Measurements from ENCODE around the gene RNPEP. TPM values are rescaled to one million over a fixed set of nuclear protein-coding genes. Genes with fewer than 3 reads are reported as not detected.

Gene RNPEP
- total RNA-seq, 1 experiment from 2014 or later: 57.4 TPM

DNA sequence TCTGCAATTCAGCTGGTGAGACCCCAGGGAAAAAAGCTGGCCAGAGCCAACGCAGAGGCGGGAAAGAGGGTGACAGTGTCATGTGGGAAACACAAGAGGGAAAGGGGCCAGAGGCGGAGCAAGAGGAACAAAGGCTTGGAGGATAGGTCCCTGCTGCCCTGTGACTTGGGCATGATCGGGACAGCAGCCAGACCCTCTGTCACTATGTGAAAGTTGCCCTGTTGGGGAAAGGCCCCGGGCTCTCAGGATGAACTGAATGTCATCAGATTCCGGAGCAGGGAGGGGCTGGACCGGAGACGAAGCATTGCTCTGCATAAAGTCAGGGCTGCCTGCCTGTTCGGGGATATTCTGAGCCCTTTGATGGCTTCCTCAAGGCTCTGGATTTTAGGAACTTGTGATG is 22.3 kb downstream of the RNPEP start (continued):
- TF ChIP-seq, protein P1, sequence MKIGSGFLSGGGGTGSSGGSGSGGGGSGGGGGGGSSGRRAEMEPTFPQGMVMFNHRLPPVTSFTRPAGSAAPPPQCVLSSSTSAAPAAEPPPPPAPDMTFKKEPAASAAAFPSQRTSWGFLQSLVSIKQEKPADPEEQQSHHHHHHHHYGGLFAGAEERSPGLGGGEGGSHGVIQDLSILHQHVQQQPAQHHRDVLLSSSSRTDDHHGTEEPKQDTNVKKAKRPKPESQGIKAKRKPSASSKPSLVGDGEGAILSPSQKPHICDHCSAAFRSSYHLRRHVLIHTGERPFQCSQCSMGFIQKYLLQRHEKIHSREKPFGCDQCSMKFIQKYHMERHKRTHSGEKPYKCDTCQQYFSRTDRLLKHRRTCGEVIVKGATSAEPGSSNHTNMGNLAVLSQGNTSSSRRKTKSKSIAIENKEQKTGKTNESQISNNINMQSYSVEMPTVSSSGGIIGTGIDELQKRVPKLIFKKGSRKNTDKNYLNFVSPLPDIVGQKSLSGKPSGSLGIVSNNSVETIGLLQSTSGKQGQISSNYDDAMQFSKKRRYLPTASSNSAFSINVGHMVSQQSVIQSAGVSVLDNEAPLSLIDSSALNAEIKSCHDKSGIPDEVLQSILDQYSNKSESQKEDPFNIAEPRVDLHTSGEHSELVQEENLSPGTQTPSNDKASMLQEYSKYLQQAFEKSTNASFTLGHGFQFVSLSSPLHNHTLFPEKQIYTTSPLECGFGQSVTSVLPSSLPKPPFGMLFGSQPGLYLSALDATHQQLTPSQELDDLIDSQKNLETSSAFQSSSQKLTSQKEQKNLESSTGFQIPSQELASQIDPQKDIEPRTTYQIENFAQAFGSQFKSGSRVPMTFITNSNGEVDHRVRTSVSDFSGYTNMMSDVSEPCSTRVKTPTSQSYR (CRISPR knock-in tag; IDR thresholded peaks at IDR 0.05): no peak
- no peak for TF ChIP-seq NR1H2 (CRISPR knock-in tag; IDR thresholded peaks at IDR 0.05)
- no peak for TF ChIP-seq ETV6 (CRISPR knock-in tag; IDR thresholded peaks at IDR 0.05)
- TF ChIP-seq SP1 (CRISPR knock-in tag; conservative IDR thresholded peaks at IDR 0.05): no peak
- TF ChIP-seq NR3C1 (CRISPR knock-in tag; conservative IDR thresholded peaks at IDR 0.05; ENCODE audit: low read depth): no peak

DNA sequence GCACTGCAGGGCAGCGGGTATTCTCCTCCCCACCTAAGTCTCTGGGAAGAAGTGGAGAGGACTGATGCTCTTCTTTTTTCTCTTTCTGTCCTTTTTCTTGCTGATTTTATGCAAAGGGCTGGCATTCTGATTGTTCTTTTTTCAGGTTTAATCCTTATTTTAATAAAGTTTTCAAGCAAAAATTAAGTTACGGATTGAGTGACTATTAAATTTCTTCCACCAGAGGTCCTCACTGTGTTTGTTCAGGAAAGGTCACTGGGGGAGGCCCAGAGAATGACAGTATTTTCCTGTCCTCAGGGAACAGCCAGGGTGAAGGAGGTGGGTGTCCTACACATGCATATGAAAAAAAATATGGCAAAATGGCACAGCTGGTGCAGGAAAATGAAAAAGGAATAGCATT is 23.5 kb downstream of the RNPEP start:
- Mint-ChIP-seq H3K9me3 (no peaks in the 10 kb centered on the region), H3K4me3 (no peak overlapping the region), H3K27ac (0 out of 2 replicates have a peak overlapping the region, but pooled peaks have one; percentile 43), H3K36me3 (peaks cover 42% of the 10 kb centered on the region), H3K27me3 (ENCODE audit: low read depth) (no peaks in the 10 kb centered on the region), H3K4me1 (peaks cover 44% of the 10 kb centered on the region)
- POLR2A ChIA-PET: no interaction called here
- ATAC-seq: no peak
- no peak for DNase-seq (ENCODE audit: low spot score)
- CTCF ChIA-PET: interaction anchor here (0.6 to 9.3 kb wide), 14 partner anchors 9 to 475 kb away, joined by 3 to 149 read pairs (median 4); partner anchors contain the start of genes GPR37L1 and RNPEP
- TF ChIP-seq, protein P2, sequence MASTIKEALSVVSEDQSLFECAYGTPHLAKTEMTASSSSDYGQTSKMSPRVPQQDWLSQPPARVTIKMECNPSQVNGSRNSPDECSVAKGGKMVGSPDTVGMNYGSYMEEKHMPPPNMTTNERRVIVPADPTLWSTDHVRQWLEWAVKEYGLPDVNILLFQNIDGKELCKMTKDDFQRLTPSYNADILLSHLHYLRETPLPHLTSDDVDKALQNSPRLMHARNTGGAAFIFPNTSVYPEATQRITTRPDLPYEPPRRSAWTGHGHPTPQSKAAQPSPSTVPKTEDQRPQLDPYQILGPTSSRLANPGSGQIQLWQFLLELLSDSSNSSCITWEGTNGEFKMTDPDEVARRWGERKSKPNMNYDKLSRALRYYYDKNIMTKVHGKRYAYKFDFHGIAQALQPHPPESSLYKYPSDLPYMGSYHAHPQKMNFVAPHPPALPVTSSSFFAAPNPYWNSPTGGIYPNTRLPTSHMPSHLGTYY (CRISPR knock-in tag; IDR thresholded peaks at IDR 0.05): no peak
- TF ChIP-seq ZNF671 (CRISPR knock-in tag; IDR thresholded peaks at IDR 0.05) (no peak), OVOL2 (CRISPR knock-in tag; IDR thresholded peaks at IDR 0.05; ENCODE audit: borderline replicate concordance) (no peak), GABPB1 (CRISPR knock-in tag; IDR thresholded peaks at IDR 0.05) (no peak)
- TF ChIP-seq, protein P3, sequence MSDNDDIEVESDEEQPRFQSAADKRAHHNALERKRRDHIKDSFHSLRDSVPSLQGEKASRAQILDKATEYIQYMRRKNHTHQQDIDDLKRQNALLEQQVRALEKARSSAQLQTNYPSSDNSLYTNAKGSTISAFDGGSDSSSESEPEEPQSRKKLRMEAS (CRISPR knock-in tag; IDR thresholded peaks at IDR 0.05): no peak
- TF ChIP-seq, protein P4, sequence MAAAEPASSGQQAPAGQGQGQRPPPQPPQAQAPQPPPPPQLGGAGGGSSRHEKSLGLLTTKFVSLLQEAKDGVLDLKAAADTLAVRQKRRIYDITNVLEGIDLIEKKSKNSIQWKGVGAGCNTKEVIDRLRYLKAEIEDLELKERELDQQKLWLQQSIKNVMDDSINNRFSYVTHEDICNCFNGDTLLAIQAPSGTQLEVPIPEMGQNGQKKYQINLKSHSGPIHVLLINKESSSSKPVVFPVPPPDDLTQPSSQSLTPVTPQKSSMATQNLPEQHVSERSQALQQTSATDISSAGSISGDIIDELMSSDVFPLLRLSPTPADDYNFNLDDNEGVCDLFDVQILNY (CRISPR knock-in tag; IDR thresholded peaks at IDR 0.05): no peak

DNA sequence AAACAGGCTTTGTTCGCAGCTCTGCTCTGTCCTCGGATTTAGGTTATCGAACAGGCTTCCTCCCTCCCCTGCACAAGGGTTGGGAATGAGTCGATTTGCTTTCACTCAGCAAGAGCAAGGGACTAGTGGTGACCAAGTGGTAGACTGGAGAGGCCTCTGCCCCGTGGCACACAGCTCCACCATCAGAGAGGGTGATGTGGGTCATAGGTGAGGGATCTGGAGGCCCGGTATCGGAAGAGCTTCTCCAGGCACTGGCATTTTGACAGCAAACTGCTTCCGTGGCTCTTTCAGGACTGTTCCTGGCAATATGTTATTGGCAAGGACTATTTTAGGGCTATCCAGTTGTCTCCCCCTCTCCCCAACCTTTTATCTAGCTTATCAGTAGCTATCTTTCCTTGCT is 24.9 kb downstream of the RNPEP start:
- Mint-ChIP-seq H3K27ac (peak overlapping the region; percentile 99), H3K27me3 (ENCODE audit: low read depth) (no peaks in the 10 kb centered on the region), H3K36me3 (peaks cover 30% of the 10 kb centered on the region), H3K4me3 (no peak overlapping the region), H3K9me3 (no peaks in the 10 kb centered on the region), H3K4me1 (peaks cover 48% of the 10 kb centered on the region)
- POLR2A ChIA-PET: interaction anchor here (0.6 to 1.3 kb wide), 5 partner anchors 8 to 111 kb away, joined by 3 to 4 read pairs (median 3); no protein-coding TSS in a partner anchor
- TF ChIP-seq ESRRA (CRISPR knock-in tag; IDR thresholded peaks at IDR 0.05; ENCODE audit: borderline replicate concordance): no peak
- no peak for TF ChIP-seq TEAD1 (CRISPR knock-in tag; IDR thresholded peaks at IDR 0.05)
- TF ChIP-seq ZNF121 (CRISPR knock-in tag; IDR thresholded peaks at IDR 0.05): no peak
- no peak for TF ChIP-seq NR1H2 (CRISPR knock-in tag; IDR thresholded peaks at IDR 0.05)
- no peak for TF ChIP-seq JUN (CRISPR knock-in tag; IDR thresholded peaks at IDR 0.05)
- TF ChIP-seq, protein P5, sequence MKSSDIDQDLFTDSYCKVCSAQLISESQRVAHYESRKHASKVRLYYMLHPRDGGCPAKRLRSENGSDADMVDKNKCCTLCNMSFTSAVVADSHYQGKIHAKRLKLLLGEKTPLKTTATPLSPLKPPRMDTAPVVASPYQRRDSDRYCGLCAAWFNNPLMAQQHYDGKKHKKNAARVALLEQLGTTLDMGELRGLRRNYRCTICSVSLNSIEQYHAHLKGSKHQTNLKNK (CRISPR knock-in tag; IDR thresholded peaks at IDR 0.05): no peak
- TF ChIP-seq ZBTB21 (CRISPR knock-in tag; IDR thresholded peaks at IDR 0.05; ENCODE audit: borderline replicate concordance): no peak
- no peak for TF ChIP-seq GTF2I (CRISPR knock-in tag; conservative IDR thresholded peaks at IDR 0.05)
- no peak for TF ChIP-seq OVOL2 (CRISPR knock-in tag; IDR thresholded peaks at IDR 0.05; ENCODE audit: borderline replicate concordance)
- no peak for TF ChIP-seq JAZF1 (CRISPR knock-in tag; IDR thresholded peaks at IDR 0.05)
- no peak for TF ChIP-seq ZNF263 (CRISPR knock-in tag; IDR thresholded peaks at IDR 0.05; ENCODE audit: low read depth)
- ATAC-seq (no peak), DNase-seq (ENCODE audit: low spot score) (no peak)
- CTCF ChIA-PET: interaction anchor here (0.7 to 9.3 kb wide), 19 partner anchors 8 to 181 kb away, joined by 3 to 149 read pairs (median 3); partner anchors contain the start of genes GPR37L1 and RNPEP

All from WTC11 (cell line).